Measurements from ENCODE around the gene CYB5RL.

- TF ChIP-seq POLR2A (IDR thresholded peaks at IDR 0.05) = no peak
- TF ChIP-seq POLR2AphosphoS5 (IDR thresholded peaks at IDR 0.05) = no peak
- no peak for TF ChIP-seq CTCF (IDR thresholded peaks at IDR 0.05)
- TF ChIP-seq EP300 (IDR thresholded peaks at IDR 0.05) = no peak
Measured at GRCh38 chr1:54165146-54165545, 34.7 kb downstream of the CYB5RL start.

Measured in upper lobe of left lung (tissue), 4 donors.